Loucy (cell line): ENCODE results near the gene PPP1R12A.

Experiments used
- EZH2phosphoT487 ChIP-seq: fragments of 200-600 bp; IDR thresholded peaks from 2 replicates; pipeline ENCODE4 v1.6.1; 2018; ENCODE audit warnings: antibody characterized with exemption, mild to moderate bottlenecking, moderate library complexity, borderline replicate concordance
- TF ChIP-seq, protein P1 (sequence below): fragments of 200-600 bp; sonication (generic); conservative IDR thresholded peaks from 2 replicates; pipeline ENCODE4 v1.5.1; 2014; ENCODE audit warnings: mild to moderate bottlenecking, antibody characterized with exemption, low read length

DNA sequence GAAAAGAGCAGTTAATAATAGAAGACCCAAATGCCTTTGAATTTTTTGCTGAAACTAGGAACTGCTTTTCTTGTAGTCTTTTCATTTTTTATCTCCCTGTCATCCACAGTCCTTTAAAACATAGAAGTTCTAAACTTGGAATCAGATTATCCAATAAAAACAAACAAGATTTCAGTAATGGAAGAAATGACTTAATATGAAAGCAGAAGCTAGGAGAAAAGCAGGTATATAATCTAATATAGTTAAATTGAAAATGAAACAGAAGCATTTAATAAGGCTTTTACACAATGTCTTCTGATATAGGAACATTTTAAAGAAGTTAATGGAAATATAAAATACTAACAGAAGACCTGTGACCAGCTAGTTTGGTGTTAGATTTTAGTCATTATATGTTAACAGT, 26.5 kb downstream of the PPP1R12A start:
- TF ChIP-seq, protein P1, sequence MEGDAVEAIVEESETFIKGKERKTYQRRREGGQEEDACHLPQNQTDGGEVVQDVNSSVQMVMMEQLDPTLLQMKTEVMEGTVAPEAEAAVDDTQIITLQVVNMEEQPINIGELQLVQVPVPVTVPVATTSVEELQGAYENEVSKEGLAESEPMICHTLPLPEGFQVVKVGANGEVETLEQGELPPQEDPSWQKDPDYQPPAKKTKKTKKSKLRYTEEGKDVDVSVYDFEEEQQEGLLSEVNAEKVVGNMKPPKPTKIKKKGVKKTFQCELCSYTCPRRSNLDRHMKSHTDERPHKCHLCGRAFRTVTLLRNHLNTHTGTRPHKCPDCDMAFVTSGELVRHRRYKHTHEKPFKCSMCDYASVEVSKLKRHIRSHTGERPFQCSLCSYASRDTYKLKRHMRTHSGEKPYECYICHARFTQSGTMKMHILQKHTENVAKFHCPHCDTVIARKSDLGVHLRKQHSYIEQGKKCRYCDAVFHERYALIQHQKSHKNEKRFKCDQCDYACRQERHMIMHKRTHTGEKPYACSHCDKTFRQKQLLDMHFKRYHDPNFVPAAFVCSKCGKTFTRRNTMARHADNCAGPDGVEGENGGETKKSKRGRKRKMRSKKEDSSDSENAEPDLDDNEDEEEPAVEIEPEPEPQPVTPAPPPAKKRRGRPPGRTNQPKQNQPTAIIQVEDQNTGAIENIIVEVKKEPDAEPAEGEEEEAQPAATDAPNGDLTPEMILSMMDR, result no peak
- no peak for TF ChIP-seq EZH2phosphoT487
